NCI-H510A treated with DMSO at 0.1 percent for 48 hours (cell line): ENCODE data around the gene RGP1.

Experiments used
- DNase-seq: peaks from one replicate; lab custom pipeline; 2025; lab: John Stamatoyannopoulos, UW

RGP1 gene, protein sequence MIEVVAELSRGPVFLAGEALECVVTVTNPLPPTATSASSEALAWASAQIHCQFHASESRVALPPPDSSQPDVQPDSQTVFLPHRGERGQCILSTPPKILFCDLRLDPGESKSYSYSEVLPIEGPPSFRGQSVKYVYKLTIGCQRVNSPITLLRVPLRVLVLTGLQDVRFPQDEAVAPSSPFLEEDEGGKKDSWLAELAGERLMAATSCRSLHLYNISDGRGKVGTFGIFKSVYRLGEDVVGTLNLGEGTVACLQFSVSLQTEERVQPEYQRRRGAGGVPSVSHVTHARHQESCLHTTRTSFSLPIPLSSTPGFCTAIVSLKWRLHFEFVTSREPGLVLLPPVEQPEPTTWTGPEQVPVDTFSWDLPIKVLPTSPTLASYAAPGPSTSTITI

DNA sequence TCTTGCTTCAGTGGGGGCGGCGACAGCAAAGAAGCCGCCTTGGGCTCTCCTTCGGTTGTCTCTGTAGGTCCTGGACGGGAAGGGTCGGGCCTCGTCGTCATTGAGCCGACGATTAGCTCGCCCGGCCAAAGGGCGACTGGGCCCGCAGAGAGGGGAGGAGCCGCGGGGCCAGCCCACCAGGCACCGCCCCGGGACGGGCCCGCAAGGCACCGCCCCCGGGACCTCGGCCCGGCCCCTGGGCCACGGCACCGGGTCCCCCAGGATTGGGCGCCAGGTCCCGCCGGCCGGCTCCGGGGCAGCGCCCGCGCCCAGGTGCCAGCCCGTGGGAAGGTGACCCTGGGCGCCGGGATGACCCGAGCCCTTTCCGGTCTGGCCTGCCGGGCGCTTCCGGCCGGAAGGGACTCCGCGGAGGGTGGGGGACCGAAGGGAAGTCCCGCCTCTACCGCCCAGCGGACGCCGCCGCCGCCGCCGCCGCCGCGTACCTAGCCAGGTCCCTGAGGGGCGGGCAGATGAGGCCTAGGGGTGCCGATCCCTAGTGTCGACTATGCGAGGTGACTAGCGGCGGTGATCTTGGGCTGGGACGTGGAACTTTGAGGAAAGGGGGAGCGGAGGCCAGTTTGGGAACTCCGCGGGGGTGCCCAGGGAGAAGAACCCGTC lies at the start of gene RGP1, which contains the start of gene GBA2:
RGP1 (plus strand) TSS at position 430 of the 657 bp plus-strand sequence. CDS start 469 bp downstream, outside the sequence.
GBA2 (minus strand) TSS at position 371 of the 657 bp plus-strand sequence. CDS start 524 bp downstream, outside the sequence.
- DNase-seq = peak; percentile 21

DNA sequence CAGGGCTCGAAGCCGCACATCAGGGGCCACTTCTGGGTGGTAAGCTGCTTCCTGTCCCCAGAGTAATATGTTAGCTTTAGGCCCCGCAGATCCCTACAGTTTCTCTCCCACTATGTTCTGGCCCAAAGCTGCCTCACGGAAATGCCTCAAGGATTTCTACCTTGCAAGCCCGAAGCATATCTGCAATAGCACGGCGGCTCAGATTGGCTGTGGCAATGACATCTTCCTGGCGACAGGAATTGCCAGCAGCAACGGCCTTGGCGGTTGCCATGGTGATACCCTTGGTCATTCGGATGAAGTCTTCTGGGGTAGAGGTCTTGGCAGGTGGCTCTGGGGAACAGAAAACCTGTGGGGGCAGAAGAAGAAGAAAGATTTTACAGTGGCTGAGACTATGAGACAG lies 49.1 kb upstream of the RGP1 start:
- no peak for DNase-seq

DNA sequence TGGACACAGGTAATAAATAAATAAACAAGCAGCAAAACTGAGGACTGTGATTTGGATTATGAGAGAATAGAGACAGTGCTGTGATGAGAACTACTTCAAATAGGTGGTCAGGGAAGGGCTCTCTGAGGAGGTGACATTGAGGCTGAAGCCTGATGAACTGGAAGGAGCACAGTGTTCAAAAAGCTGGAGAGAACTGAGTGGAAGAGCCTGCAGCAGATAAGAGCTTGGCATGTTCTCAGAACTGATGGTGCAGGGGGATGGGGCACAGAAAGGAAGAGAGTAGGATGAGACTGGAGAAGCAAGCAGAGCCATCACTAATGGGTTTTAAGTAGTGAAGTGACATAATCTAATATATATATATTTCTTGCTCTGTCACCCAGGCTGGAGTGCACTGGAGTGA lies 48.1 kb upstream of the RGP1 start:
- no peak for DNase-seq

DNA sequence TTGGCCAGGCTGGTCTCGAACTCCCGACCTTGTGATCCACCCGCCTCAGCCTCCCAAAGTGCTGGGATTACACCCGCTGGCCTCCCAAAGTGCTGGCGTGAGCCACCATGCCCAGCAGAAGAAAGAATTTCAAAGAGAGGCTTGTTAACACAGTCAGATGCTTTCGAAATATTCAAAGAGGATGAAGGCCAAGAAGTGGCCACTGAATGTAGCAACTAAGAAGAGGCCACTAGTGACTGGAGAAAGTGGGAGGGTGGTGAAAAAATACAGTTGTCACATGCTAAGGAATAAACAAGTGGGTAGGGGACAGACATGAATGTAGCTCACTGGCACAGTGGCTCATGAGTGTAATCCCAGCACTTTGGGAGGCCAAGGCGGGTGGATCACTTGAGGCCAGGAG lies 46.4 kb upstream of the RGP1 start:
- no peak for DNase-seq

DNA sequence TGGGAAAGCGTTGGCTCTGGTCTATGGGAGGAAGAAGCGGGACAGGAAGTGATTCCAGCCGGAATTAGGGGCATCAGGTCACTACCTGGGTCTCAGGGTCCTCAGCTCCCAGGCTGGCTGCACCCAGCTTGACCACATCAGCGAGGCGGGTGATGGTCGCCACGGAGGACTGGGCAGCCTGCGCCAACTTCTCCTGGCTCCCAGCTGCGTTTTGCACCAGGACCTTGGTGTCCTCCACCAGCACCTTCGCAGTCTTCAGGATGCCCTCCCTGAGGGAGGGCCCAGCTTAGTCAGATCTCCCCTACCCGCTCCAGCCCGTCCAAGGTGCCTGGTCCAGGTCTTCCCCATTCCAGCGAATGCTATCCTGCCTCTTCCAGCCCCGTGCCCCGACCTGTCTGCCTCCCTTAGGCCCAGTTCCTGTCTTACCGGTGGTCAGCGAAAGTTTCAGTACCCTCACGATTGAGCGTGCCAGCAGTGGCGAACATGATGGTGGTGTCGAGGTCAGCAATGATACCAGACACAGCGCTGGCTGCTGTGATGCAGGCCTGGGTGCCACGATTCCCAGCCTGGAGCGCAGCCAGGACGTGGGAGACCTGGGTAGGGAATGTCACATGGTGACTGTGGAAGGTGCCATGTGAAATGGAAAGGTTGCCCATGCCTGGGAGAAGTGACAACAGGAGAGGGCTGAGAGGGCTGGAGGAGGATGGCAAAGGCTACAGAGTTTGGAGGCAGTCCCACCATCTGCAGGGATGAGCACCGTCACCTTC lies 45.0 kb upstream of the RGP1 start:
- no peak for DNase-seq

DNA sequence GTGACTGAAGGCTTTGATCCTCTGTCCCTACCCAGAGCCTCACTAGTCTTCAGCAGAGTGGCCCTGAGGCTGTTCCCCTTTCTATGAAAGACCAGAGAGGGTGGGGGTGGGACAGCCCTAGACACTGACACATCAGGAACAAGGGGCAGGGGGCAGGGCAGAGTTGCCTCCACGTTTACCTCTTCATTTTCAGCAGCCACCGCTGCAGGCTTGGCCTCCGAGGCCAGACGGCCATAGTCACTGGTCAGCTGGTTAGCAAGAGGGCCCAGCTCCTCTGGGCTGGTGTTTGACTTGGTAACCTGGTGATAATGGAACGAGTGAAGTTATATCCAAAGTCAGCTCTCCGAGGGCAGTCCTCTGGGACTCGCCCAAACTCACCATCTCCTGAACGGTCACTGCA lies 43.7 kb upstream of the RGP1 start:
- no peak for DNase-seq

DNA sequence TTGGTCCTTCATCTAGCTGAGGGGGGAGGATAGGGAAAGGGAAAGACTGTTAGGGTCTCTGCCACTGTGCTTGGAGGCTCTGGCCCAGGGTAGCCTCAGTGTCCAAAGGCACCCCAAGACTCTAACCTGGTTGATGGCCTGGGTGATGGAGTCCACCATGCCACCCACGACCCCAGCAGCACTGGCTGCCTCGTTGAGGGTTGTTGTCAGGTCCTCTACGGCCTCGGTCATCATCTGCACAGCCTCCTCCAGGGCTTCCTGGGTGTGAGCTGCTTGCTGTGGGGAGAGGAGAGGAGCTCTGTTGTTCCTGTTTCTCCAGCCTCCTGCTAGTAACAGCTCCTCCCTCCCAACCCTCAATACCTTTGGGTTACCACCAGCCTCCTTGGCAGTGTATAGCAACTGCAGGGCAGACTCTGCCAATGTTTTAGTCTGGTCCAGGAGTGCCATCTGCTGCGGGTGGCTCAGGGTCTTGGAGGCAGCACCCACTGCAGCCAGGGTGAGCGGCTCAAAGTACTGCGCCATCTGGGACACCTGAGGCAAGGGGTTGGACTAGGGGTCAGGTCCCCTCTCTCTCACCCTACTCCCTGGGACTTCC lies 43.2 kb upstream of the RGP1 start:
- no peak for DNase-seq

DNA sequence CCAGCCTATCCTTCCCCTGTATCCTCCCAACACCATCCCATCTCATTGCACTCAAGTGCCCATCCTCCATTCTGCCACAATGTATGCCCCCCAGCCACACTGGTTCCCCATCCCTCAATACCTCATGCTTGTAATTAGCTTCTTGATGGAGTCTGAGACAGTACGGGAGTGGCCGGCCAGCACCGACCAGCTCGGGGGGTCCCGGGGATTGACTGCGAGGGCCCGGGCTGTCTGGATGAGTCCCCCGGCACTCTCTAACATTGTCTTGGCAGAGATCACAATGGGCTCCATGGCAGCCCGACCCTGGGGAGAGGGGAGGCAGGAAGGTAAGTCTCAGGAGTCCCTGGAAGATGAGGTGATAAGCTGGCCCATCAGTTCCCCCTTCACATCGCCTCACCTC lies 42.1 kb upstream of the RGP1 start:
- DNase-seq = no peak

DNA sequence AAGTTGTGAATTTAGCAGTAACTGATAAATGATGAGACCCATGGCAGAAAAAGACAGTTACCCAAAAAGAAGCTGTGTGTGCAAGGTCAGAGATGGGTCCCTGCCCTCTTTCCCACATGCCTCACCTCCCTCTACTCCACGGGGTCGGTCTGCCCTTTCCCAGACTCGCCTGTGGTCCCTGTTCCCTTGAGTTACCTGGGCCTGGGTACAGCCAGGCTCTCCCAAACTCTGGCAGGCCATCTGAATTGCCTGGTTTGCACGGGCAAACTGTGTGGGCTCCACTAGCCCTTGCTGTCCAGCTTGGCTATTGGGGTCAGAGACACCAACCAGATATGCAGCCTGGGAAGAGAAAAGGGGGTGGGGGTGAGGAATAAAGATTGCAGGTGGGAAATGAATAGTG lies 40.9 kb upstream of the RGP1 start:
- DNase-seq = no peak

DNA sequence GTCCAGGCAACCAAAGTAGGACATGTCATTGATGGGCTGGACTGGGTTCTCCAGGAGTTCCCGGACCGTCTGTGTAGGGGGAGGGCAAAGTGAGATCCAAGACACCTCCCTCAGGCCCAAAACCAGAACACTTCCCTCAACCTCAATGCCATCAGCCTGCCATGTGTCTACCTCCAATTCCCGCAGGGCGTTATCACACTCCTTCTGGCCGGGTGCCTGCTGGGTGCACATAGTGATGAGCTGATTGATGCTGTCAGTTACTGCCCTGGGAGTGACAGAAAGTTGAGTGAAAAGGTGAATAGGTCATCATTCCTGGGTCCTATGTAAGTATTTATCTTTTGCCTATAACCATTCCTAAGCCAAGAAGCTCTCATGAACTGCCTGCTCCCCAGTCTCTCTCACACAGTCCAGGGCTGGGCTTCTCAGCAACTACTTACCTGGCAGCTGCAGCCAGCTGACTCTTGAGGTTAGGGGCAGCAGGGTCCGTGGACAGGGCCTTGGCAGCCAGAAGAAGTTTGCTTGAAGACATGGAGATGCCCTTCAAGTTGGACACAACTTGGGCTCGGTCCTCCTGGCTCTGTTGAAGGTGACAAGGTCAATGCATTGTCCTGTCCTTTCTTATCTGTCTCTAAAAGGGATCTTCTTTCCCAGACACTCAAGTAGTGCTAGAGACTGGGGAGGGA lies 38.1 kb upstream of the RGP1 start:
- no peak for DNase-seq

DNA sequence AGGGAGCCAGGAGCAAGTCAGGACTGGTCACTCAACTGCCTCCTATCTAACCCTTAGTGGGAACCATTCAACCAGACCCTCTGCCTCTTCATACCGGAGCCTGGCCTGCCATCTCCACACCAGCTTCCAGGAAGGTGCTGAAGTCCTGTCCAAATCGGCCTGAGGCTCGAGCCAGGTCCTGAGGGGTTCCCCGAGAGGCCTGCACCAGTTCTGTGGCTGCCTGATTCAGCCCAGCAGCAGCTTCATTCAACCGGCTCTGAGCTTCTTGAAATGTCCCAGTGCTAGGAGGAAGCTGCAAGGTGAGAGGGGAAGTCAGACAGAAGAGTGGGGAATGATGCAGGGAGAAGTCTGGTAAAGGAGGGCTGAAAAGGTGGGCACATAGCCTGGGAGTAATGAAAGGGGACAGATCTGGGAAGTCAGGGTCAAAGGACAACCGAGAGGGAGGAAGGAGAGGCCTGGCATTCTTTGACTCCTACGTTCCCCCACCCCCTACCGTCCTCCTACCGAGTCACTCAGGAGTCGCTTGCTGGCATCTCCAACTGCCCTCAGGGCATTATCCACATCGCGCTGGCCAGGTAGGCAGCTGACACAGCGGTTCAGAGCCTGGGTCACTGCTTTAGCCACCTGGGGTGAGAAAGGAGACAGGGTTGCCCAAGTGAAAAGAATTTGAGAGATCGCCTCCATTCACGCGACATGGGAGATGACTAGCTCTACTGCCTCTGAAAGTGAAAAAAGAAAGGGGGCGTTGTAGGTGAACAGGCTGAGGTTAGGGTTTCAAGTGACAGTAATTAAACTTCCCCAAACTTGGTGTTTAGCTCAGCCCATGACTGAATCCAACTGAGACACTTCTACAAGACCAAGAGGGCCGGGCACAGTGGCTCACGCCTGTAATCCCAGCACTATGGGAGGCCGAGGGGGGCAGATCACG lies 37.3 kb upstream of the RGP1 start:
- no peak for DNase-seq

DNA sequence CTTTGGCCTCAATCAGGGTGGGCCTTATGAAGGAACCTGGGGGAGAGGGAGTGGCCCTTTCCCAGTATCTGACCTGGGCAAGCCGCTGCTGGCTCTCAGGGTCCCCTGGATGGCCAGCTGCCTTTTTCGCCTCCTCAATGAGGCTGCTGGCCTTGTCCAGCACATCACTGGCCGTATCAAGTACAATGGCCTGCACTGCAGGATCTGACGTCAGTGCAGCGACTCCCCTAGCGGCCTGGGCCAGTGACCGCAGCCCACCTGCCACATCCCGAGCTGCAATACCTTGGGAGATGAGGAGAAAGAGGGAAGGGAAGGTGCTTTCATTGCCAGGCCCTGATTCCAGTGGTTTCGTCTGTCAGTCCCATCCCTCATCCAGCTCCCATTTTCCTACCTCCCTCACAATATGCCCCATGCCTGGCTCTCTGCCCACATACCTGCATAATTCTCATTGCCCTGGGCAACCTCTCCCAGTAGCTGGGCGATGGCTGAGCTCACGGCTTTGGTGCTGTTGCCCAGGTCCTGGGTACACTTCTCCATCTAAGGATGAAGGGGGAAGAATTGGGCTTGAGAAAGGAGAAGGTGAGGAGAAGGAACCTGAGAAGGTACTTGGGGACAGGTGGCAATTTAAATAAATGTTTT lies 36.2 kb upstream of the RGP1 start:
- no peak for DNase-seq

DNA sequence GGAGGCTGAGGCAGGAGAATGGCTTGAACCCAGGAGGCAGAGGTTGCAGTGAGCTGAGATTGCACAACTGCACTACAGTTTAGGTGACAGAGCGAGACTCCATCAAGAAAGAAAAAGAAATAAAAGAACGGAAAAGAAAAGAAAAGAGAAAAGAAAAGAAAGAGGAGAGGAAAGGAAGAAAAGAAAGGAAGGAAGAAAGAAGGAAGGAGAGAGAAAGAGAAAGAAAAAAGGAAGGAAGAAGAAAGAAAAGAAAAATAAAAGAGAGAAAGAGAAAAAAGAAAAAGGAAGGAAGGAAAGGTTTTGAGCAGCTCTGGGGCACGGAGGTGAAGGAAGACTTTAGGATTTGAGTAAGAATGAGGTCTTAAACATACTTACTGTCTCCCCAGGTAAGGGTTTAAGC lies 35.5 kb upstream of the RGP1 start:
- DNase-seq = no peak

DNA sequence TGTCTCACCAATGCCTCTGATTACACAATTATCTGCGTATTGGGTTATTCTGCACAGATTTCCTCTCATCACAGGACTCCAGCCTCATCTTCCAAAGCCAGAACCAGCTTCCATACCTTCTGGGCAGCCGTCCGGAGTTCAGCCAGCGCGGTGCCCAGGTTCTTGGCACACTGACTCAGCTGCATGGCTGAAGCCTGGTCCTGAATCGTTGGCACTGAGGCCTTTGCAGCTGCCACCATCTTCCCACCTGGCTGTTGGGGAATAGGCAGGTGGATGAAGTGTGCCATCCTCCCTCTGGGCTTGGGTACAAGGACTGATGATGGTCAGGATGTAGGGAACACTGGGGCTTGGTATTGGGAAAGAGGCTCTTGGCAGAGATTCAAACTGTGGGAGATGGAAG lies 35.0 kb upstream of the RGP1 start:
- no peak for DNase-seq

DNA sequence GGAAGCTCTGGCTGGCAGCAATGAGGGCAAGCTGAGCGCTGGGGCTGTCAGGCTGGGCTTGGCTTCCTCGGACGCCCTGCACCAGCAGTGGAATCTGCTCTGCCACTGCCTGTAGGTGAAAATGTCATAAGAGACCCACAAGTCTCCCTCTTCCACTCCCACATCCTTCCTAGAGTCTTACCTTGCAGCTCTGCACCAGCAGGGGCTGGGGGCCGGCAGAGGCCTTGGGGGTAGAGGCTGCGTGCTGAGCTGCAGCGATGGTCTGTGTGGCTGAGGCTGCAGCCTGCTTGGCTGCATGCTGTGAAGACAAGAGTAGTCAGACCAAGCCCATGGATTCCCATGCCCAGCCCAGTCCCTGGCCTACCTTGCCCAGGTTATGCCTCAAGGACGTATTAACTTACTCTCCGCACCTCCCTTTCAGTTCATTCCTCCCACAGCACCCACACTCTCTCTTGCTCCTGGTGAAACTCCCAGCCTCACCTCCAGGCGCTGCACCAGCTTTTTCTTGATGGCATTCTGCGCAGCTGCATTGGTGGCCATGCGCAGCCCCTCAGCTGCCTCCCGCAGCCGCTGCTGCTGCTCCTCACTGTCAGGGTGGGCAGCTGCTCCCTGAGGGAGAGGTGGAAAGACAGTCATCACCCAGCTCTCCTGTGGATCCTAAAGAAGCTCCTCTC lies 34.4 kb upstream of the RGP1 start:
- no peak for DNase-seq

DNA sequence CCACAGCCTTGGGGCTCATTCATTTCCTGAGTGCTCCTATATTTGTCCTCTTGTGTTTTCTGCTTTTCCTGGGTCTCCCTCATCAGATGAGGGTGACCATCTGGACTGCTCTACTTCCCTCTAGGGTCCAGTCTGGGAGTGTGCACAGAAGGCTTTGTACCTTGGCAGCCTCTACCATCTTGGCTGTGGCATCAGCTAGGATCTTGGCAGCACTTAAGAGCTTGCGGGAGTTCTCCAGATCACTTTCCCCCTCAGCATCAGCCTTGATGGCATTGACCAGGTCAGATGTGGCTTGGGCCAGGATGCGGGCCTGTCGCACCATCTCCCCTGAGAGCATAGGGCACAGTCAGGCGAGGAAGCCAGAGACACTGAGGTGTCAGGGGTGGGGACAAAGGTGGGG lies 32.9 kb upstream of the RGP1 start:
- no peak for DNase-seq

DNA sequence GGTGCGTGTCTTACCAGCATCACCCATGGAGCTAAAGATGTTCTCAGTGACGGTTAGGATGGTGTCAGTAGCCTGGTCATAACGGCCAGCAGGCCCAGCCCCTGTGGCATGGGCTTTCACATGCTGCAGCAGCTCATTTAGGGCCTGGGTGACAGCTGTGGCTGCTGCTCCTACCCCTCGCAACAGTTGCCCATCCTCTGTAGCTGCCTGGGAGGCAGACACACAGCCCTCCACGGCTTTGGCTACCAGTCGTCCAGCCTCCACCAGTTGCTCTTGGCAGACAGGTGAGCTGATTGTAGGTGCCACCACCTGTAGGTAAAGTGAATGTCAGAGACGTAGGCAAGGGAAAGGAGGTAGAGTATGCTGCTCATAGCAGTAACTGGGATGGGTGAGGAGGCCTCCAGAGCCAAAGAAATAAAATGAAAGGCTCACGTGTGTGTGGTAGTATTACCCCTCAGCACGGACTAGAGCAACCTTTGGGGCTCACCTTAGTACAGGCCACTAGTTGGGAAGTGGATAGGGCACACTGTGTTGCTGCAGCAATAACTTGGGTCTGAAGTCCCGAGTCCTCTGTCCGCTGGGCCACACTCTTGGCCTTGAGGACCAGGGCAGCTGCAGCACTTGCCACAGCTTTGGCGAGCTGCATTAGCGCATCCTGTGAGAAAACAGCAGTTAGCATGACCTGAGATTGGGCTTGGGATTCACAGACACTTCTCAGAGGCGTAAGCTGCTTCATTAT lies 31.8 kb upstream of the RGP1 start:
- DNase-seq = no peak

DNA sequence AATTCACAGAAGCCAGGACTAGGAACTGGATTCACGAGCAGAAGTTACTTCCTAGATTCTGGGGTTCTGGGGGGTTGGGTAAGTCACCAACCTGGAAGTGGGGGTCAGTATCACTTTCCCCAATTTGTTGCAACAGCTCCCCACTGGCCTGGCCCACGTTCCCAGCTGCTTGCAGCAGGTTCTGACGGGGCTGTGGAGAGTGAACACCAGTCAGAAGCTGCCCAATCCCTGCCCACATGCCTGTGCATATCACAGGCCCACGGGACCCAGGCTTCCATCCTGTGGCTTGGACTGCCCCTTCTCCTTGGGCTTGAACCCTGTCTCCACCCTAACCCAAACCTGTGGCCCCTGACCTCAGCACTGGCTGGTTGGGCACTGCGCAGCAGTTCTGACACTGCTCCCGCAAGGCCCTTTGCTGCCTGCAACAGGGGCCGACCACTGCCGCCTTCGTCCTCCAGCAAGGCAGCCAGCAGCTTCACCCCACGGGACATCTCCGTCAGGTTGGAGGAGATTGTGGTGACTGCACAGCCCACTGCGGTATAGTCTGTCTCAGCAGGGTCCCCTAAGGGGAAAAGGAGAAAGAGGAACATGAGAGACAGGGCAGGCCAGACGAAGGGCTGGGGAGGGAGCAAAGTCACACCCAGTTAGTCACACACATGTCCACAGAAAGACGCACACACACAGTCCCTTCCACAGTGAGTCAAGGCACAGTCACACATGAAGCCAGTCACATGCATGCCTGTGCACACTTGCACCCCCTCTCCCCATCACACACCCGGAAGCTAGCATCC lies 30.2 kb upstream of the RGP1 start:
- no peak for DNase-seq
